ENCODE data around the gene MYL2.

The MYL2 gene

DNA sequence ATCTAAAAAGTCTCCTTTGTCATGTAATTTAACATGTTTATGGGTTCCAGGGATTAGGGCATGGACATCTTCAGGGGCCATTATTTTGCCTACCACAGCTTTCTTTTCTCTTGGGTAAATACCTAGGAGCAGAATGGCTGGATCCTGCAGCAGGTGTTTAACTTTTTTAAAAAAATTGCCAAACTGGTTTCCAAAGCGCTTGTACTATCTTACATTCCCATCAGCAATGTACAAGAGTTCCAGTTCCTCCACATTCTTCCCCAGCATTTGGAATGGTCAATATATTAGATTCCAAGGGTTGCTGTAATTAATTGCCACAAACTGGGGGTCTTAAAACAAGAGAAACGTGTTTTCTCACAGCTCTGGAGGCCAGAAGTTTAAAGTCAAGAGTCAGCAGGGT is 27.7 kb upstream of the MYL2 start:
- TF ChIP-seq, protein P1, sequence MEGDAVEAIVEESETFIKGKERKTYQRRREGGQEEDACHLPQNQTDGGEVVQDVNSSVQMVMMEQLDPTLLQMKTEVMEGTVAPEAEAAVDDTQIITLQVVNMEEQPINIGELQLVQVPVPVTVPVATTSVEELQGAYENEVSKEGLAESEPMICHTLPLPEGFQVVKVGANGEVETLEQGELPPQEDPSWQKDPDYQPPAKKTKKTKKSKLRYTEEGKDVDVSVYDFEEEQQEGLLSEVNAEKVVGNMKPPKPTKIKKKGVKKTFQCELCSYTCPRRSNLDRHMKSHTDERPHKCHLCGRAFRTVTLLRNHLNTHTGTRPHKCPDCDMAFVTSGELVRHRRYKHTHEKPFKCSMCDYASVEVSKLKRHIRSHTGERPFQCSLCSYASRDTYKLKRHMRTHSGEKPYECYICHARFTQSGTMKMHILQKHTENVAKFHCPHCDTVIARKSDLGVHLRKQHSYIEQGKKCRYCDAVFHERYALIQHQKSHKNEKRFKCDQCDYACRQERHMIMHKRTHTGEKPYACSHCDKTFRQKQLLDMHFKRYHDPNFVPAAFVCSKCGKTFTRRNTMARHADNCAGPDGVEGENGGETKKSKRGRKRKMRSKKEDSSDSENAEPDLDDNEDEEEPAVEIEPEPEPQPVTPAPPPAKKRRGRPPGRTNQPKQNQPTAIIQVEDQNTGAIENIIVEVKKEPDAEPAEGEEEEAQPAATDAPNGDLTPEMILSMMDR (IDR thresholded peaks at IDR 0.05; ENCODE audit: low read depth, low read length, missing control alignments) = no peak
- in situ Hi-C loops (cut with HindIII; ENCODE audit: low sequenced_read_pairs) = no loop called here
- DNase-seq (ENCODE audit: low read depth) = no peak

DNA sequence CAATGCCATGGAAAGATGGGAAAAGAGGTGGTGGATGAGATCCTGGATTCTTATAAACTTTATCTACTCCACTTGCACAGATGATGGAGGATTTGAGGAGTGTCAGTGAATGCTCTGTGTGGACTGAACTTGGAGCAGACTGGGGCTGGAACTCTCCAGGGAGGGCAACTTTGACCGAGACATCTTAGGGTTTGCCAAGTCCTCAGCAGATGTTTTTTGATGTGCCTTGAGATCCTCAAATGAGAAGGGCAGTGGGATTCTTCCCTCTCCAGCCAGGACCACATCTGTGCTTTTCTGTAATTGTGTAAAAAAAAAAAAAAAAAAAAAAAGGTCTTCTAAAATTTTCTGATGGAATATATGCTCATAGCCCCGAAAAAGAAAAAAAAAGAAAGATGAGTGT is 23.0 kb upstream of the MYL2 start:
- in situ Hi-C loops (cut with HindIII; ENCODE audit: low sequenced_read_pairs) = no loop called here

More for the DNA sequence above, 27.7 kb upstream of the MYL2 start:
- no peak overlapping the region for H3K4me3 ChIP-seq (ENCODE audit: low read depth, low read length)

DNA sequence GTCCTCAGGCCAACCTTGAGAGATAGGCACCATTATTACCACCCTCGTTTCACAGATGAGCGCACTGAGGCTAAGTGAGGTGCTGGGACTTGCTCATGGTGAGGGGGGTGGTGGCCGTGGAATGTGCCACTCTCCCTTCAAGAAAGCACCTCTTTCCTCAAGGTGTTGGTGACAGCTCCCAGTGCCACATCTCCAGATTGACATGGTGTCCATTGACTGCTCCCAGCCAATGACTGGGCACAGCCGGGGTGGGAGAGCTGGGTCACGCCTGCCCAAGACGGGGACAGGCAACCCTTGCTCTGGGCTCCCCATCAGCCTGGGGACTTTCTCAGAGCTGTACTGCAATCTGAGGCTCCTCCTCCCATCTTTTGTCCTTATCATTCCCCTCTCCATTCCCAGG is 21.0 kb upstream of the MYL2 start:
- TF ChIP-seq, protein P1 (IDR thresholded peaks at IDR 0.05; ENCODE audit: low read depth, low read length, missing control alignments) = no peak
- DNase-seq (ENCODE audit: low read depth) = no peak
- in situ Hi-C loops (cut with HindIII; ENCODE audit: low sequenced_read_pairs) = no loop called here
- no peak overlapping the region for H3K4me3 ChIP-seq (ENCODE audit: low read depth, low read length)

More for the DNA sequence above, 23.0 kb upstream of the MYL2 start:
- H3K4me3 ChIP-seq (ENCODE audit: low read depth, low read length) = no peak overlapping the region
- TF ChIP-seq, protein P1 (IDR thresholded peaks at IDR 0.05; ENCODE audit: low read depth, low read length, missing control alignments) = no peak
- DNase-seq (ENCODE audit: low read depth) = no peak

DNA sequence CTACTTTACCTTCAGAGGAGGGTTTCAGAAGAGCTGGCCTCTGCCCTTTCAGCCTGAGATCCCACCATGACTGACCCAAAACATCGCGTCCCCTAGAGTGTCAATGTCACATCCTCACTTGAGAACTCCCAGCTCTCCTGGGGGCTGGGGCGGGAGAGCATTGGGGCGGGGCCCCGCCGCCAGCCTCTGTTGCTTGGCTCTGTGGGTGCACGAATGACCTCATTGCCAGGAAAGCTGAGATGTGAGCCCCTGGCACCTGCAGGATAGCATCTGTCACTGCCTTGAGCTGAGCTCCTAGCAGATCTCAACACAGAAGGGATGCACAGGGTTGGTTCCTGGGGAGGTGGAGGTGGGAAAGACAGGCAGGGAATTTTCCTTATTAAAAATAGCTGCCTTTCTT is 20.6 kb upstream of the MYL2 start:
- no peak overlapping the region for H3K4me3 ChIP-seq (ENCODE audit: low read depth, low read length)
- DNase-seq (ENCODE audit: low read depth) = no peak
- TF ChIP-seq, protein P1 (IDR thresholded peaks at IDR 0.05; ENCODE audit: low read depth, low read length, missing control alignments) = no peak
- in situ Hi-C loops (cut with HindIII; ENCODE audit: low sequenced_read_pairs) = no loop called here

DNA sequence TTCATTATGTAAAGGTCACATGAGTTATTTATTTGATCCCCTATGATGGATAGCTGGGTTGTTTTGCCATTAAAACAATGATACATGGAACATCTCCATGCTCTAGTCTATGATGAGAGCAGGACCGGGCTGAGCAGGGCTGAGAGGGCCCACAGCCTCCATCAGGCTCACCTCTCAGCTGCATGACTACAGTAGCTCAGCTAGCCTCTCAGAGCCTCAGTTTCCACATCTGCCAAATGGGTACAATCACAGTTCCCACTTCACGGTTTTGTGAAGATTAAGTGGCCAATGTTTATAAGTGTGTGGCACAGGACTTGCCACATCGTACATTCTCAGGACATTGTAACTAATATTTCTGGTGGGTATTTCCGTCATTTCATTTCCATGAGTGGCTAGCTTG is 19.9 kb upstream of the MYL2 start:
- TF ChIP-seq, protein P1 (IDR thresholded peaks at IDR 0.05; ENCODE audit: low read depth, low read length, missing control alignments) = no peak
- H3K4me3 ChIP-seq (ENCODE audit: low read depth, low read length) = no peak overlapping the region
- DNase-seq (ENCODE audit: low read depth) = no peak
- in situ Hi-C loops (cut with HindIII; ENCODE audit: low sequenced_read_pairs) = no loop called here

DNA sequence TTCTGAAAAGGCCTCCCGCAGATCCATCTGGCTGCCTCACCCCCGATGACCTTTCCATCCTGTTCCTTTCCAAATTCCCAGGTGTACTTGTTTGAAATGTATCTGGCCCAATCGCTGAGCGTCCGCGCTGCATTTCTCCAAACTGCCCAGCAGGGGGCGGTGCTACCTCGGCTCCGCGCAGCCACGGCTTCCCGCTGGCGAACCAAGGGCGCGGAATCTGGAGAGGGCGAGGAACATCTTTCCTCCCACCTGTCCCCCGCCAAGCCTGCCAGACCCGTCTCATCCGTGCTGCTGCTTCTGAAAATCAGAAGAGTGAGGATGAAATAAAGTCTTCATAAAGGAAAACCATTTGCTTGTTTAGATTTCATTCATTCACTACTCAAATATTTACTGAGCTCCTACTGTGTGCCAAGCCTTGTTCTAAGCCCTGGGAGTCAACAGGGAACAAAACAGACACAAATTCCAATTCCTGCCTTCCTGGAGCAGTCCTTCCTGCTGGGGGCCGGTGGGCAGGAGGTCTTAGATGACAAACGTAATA is 16.8 kb upstream of the MYL2 start:
- DNase-seq (ENCODE audit: low read depth) = no peak
- in situ Hi-C loops (cut with HindIII; ENCODE audit: low sequenced_read_pairs) = no loop called here
- TF ChIP-seq, protein P1 (IDR thresholded peaks at IDR 0.05; ENCODE audit: low read depth, low read length, missing control alignments) = peak; percentile 87
- no peak overlapping the region for H3K4me3 ChIP-seq (ENCODE audit: low read depth, low read length)

All from astrocyte of the cerebellum (primary cell).